HUES6 (cell line): ENCODE results near the gene CEP68.

Source experiments
- H3K27ac ChIP-seq: 2 replicates; pipeline ENCODE4 v1.7.0; 2013; ENCODE audit warnings: low read depth, mild to moderate bottlenecking, low read length, inconsistent platforms
- H3K27me3 ChIP-seq: 2 replicates; pipeline ENCODE4 v1.6.1; 2013; ENCODE audit warnings: low read length; ENCODE audit not compliant: control insufficient read depth, insufficient read depth
- H3K36me3 ChIP-seq: 2 replicates; pipeline ENCODE4 v1.6.1; 2013; ENCODE audit warnings: low read length; ENCODE audit not compliant: control insufficient read depth, insufficient read depth
- H3K4me1 ChIP-seq: 2 replicates; pipeline ENCODE4 v1.6.1; 2013; ENCODE audit warnings: low read length; ENCODE audit not compliant: control insufficient read depth, insufficient read depth
- H3K4me3 ChIP-seq: 2 replicates; pipeline ENCODE4 v1.5.1; 2013; ENCODE audit warnings: low read depth, low read length
- H3K9ac ChIP-seq: one replicate; pipeline ENCODE4 v1.6.1; 2013; ENCODE audit warnings: mild to moderate bottlenecking, low read length
- H3K9me3 ChIP-seq: 2 replicates; pipeline ENCODE4 v1.6.1; 2013; ENCODE audit warnings: low read depth, low read length; ENCODE audit not compliant: control insufficient read depth, insufficient read depth

Gene CEP68

DNA sequence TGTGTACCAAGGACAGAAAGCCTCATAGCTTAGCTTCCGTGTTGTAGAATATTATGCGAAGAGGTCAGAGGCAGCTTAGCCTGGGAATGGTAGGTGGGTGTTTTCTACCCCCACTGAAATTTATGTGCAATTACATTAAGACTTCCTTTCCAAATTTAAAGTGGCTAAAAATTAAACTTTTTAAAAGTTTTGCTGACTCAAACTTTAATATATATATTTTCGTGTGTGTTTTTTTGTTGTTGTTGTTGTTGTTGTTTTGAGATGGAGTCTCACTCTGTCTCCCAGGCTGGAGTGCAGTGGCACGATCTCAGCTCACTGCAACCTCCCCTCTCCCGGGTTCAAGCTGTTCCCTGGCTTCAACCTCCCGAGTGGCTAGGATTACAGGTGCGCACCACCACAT lies 77.9 kb downstream of the CEP68 start:
- Histone ChIP-seq H3K4me3 (no peak overlapping the region), H3K4me1 (0 out of 2 replicates have a peak, but pooled peaks cover 4% of the 10 kb centered on the region), H3K36me3 (no peaks in the 10 kb centered on the region), H3K27me3 (no peaks in the 10 kb centered on the region), H3K9ac (no peak overlapping the region), H3K9me3 (no peaks in the 10 kb centered on the region), H3K27ac (no peak overlapping the region)

DNA sequence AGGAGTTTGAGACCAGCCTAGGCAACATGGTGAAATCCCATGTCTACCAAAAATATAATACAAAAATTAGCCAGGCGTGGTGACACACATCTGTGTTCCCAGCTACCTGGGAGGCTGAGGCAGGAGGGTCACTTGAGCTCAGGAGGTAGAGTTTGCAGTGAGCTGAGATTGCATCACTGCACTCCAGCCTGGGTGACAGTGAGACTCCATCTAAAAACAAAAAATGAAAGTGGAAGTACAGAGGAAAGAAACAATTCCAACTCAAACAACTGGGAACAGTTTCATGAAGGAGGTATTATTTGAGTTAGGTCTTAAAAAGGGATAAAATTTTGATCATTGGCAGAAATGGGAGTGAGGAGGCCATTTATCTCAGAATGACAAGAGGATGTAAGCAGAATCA lies 80.0 kb downstream of the CEP68 start:
- no peak overlapping the region for H3K27ac ChIP-seq
- H3K4me3 ChIP-seq = no peak overlapping the region
- H3K4me1 ChIP-seq = no peaks in the 10 kb centered on the region
- no peaks in the 10 kb centered on the region for H3K36me3 ChIP-seq
- no peaks in the 10 kb centered on the region for H3K9me3 ChIP-seq
- no peak overlapping the region for H3K9ac ChIP-seq
- H3K27me3 ChIP-seq = no peaks in the 10 kb centered on the region
